ENCODE results near the gene TMEM145.
"Not testable (repeated sequence)": the region's sequence is repeated elsewhere in the genome, so short reads cannot be mapped to it uniquely, and the experiment has no call there.

TMEM145 gene

GRCh38 chr19:42316223-42317211 lies 3.4 kb downstream of the TMEM145 start:
- no peak for DNase-seq

- no peak for DNase-seq
Measured at GRCh38 chr19:42317535-42317934, 4.4 kb downstream of the TMEM145 start.

GRCh38 chr19:42322305-42322704 lies 9.2 kb downstream of the TMEM145 start:
- no peak for DNase-seq

GRCh38 chr19:42323473-42323851 lies 10.4 kb downstream of the TMEM145 start:
- no peak for DNase-seq

- DNase-seq, result no peak
Measured at GRCh38 chr19:42323852-42324654, 10.9 kb downstream of the TMEM145 start.

- no peak for DNase-seq
Measured at GRCh38 chr19:42324655-42325307, 11.7 kb downstream of the TMEM145 start.

- DNase-seq, result peak; percentile 99
Measured at GRCh38 chr19:42325308-42325895, 12.3 kb downstream of the TMEM145 start, which contains the start of gene MEGF8. Gene MEGF8, plus strand, starts transcription at chr19:42325635. Its CDS starts 609 bp downstream, at chr19:42326244.

GRCh38 chr19:42325896-42326771 lies 13.0 kb downstream of the TMEM145 start:
- DNase-seq, result peak; percentile 38

GRCh38 chr19:42326969-42327368 lies 13.9 kb downstream of the TMEM145 start:
- DNase-seq, result no peak

- no peak for DNase-seq
Measured at GRCh38 chr19:42327381-42327780, 14.3 kb downstream of the TMEM145 start.

- no peak for DNase-seq
Measured at GRCh38 chr19:42328106-42328505, 15.0 kb downstream of the TMEM145 start.

GRCh38 chr19:42328854-42329253 lies 15.7 kb downstream of the TMEM145 start:
- no peak for DNase-seq

GRCh38 chr19:42330241-42330711 lies 17.2 kb downstream of the TMEM145 start:
- no peak for DNase-seq

GRCh38 chr19:42331333-42331732 lies 18.2 kb downstream of the TMEM145 start:
- DNase-seq, result not testable (repeated sequence)

GRCh38 chr19:42332059-42332458 lies 18.9 kb downstream of the TMEM145 start:
- DNase-seq, result no peak

- no peak for DNase-seq
Measured at GRCh38 chr19:42333018-42333417, 19.9 kb downstream of the TMEM145 start.

GRCh38 chr19:42333975-42334696 lies 21.0 kb downstream of the TMEM145 start:
- no peak for DNase-seq

GRCh38 chr19:42334697-42335373 lies 21.7 kb downstream of the TMEM145 start:
- no peak for DNase-seq

- no peak for DNase-seq
Measured at GRCh38 chr19:42335374-42335936, 22.3 kb downstream of the TMEM145 start.

GRCh38 chr19:42335971-42336370 lies 22.9 kb downstream of the TMEM145 start:
- DNase-seq, result no peak
